ENCODE data around the gene SLC2A9. TPM values are rescaled to one million over a fixed set of nuclear protein-coding genes. Genes with fewer than 3 reads are reported as not detected.

SLC2A9 gene
- total RNA-seq, 1 experiment from 2014 or later, result 33.3 TPM

GRCh38 chr4:9996319-9997110 is 24.8 kb downstream of the SLC2A9 start:
- Mint-ChIP-seq H3K27me3 (ENCODE audit: insufficient read depth, unreplicated experiment) (no peaks in the 10 kb centered on the region), H3K9me3 (ENCODE audit: unreplicated experiment) (no peaks in the 10 kb centered on the region), H3K36me3 (ENCODE audit: insufficient read depth, unreplicated experiment) (peaks cover 29% of the 10 kb centered on the region), H3K4me3 (ENCODE audit: unreplicated experiment) (no peak overlapping the region), H3K27ac (ENCODE audit: low read depth, unreplicated experiment) (peak overlapping the region; percentile 72), H3K4me1 (ENCODE audit: insufficient read depth, unreplicated experiment) (peaks cover 14% of the 10 kb centered on the region)
- DNase-seq (ENCODE audit: unreplicated experiment), result peak; percentile 39
- intact Hi-C loops (cut with micrococcal nuclease), result no loop called here
- ChIA-PET POLR2A (no interaction called here), CTCF (interaction anchor here (2.3 kb wide), 1 partner anchor 18 kb away, joined by 9 read pairs; no protein-coding TSS in a partner anchor)
- TF ChIP-seq, protein P1, sequence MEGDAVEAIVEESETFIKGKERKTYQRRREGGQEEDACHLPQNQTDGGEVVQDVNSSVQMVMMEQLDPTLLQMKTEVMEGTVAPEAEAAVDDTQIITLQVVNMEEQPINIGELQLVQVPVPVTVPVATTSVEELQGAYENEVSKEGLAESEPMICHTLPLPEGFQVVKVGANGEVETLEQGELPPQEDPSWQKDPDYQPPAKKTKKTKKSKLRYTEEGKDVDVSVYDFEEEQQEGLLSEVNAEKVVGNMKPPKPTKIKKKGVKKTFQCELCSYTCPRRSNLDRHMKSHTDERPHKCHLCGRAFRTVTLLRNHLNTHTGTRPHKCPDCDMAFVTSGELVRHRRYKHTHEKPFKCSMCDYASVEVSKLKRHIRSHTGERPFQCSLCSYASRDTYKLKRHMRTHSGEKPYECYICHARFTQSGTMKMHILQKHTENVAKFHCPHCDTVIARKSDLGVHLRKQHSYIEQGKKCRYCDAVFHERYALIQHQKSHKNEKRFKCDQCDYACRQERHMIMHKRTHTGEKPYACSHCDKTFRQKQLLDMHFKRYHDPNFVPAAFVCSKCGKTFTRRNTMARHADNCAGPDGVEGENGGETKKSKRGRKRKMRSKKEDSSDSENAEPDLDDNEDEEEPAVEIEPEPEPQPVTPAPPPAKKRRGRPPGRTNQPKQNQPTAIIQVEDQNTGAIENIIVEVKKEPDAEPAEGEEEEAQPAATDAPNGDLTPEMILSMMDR (IDR thresholded peaks at IDR 0.05; ENCODE audit: unreplicated experiment), result no peak
- no TSS peak for BruUV-seq (replicated peaks)

DNA sequence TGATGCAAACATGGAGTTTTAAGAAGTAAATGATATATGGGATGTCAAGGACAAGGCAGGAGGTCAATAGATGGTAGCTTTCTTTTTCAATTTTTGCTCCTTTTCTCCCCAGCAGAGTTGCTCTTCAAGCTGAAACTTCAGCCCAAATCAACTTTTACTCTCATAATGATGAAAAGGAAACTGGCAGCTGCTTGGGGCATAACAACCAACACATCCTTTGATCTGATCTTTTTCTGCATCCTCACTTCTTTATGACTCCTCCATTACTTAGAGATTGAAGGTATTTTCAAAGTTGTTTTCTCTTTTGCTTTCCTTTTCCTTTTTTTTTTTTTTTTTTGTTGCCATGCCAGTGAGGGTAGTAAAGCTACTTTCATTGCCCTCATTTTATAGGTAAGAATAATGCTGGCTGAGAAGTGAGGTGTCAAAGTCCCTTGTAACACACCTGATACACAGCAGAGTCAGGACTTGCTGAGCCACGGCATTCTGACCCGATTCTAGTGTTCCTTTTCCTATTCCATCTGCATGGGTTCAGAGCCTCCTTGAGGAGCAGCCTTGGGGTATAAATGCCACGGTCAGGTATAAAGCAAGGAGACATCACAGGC is 26.9 kb downstream of the SLC2A9 start:
- Mint-ChIP-seq H3K27ac (ENCODE audit: low read depth, unreplicated experiment) (no peak overlapping the region), H3K4me3 (ENCODE audit: unreplicated experiment) (no peak overlapping the region), H3K4me1 (ENCODE audit: insufficient read depth, unreplicated experiment) (peaks cover 7% of the 10 kb centered on the region), H3K36me3 (ENCODE audit: insufficient read depth, unreplicated experiment) (peaks cover 23% of the 10 kb centered on the region), H3K9me3 (ENCODE audit: unreplicated experiment) (no peaks in the 10 kb centered on the region), H3K27me3 (ENCODE audit: insufficient read depth, unreplicated experiment) (no peaks in the 10 kb centered on the region)
- CTCF ChIA-PET, result interaction anchor here (0.7 to 1.0 kb wide), 2 partner anchors 13 to 23 kb away, joined by 3 to 4 read pairs; no protein-coding TSS in a partner anchor
- POLR2A ChIA-PET, result no interaction called here
- intact Hi-C loops (cut with micrococcal nuclease), result no loop called here
- DNase-seq (ENCODE audit: unreplicated experiment), result no peak
- BruUV-seq (replicated peaks), result no TSS peak
- TF ChIP-seq, protein P1 (IDR thresholded peaks at IDR 0.05; ENCODE audit: unreplicated experiment), result no peak

DNA sequence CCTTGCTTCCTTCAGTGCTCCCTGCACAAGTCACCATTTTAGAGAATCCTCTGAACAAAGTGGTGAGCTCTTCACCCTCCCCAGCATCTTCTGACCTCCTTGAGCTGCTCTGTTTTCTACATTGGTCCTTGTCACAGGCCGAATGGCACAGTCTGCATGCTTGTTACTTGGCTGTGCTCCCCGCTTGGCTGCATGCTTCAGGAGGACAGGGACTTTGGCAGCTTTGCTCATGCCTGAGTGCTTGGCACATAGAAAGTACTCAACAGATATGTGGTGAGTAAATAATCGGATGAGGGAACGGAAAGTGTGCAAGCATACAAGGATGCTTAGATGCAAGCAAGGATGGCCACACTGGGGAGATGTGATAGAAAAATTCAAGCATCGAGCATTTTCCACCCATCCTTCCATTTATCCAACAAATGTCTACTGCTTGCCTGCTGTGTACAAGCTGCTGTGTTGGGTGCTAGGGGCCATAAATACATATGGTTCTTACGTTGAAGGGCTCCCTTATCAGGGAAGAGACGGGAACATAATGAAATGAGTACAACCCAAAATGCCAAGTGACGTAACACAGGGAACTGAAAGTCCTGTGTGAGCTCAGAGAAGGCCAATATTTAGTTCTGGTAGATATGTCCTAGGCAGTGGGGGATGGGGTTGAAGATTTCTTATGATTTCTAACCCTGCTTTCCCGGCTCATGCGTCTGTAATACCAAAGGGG is 31.2 kb downstream of the SLC2A9 start:
- Mint-ChIP-seq H3K36me3 (ENCODE audit: insufficient read depth, unreplicated experiment) (peaks cover 28% of the 10 kb centered on the region), H3K4me3 (ENCODE audit: unreplicated experiment) (no peak overlapping the region), H3K27ac (ENCODE audit: low read depth, unreplicated experiment) (no peak overlapping the region), H3K9me3 (ENCODE audit: unreplicated experiment) (no peaks in the 10 kb centered on the region), H3K4me1 (ENCODE audit: insufficient read depth, unreplicated experiment) (no peaks in the 10 kb centered on the region), H3K27me3 (ENCODE audit: insufficient read depth, unreplicated experiment) (no peaks in the 10 kb centered on the region)
- DNase-seq (ENCODE audit: unreplicated experiment), result no peak
- TF ChIP-seq, protein P1 (IDR thresholded peaks at IDR 0.05; ENCODE audit: unreplicated experiment), result no peak
- ChIA-PET CTCF (interaction anchor here (0.6 to 1.1 kb wide), 4 partner anchors 13 to 217 kb away, joined by 3 read pairs; no protein-coding TSS in a partner anchor), POLR2A (interaction anchor here (0.6 kb wide), 1 partner anchor 26 kb away, joined by 3 read pairs; no protein-coding TSS in a partner anchor)
- no TSS peak for BruUV-seq (replicated peaks)
- intact Hi-C loops (cut with micrococcal nuclease), result no loop called here

- Mint-ChIP-seq H3K27ac (ENCODE audit: low read depth, unreplicated experiment) (no peak overlapping the region), H3K4me1 (ENCODE audit: insufficient read depth, unreplicated experiment) (no peaks in the 10 kb centered on the region), H3K9me3 (ENCODE audit: unreplicated experiment) (no peaks in the 10 kb centered on the region), H3K4me3 (ENCODE audit: unreplicated experiment) (no peak overlapping the region), H3K36me3 (ENCODE audit: insufficient read depth, unreplicated experiment) (peaks cover 26% of the 10 kb centered on the region), H3K27me3 (ENCODE audit: insufficient read depth, unreplicated experiment) (no peaks in the 10 kb centered on the region)
- POLR2A ChIA-PET, result interaction anchor here (1.2 kb wide), 1 partner anchor 18 kb away, joined by 3 read pairs; no protein-coding TSS in a partner anchor
- intact Hi-C loops (cut with micrococcal nuclease), result no loop called here
- BruUV-seq (replicated peaks), result no TSS peak
- TF ChIP-seq, protein P1 (IDR thresholded peaks at IDR 0.05; ENCODE audit: unreplicated experiment), result no peak
- no peak for DNase-seq (ENCODE audit: unreplicated experiment)
- CTCF ChIA-PET, result interaction anchor here (0.7 kb wide), 1 partner anchor 235 kb away, joined by 3 read pairs; no protein-coding TSS in a partner anchor
These were observed 32.4 kb downstream of the SLC2A9 start for GRCh38 chr4:9988933-9989332.

All from MCF 10A (cell line).